Stomach smooth muscle (tissue), 2 donors: ENCODE results near the gene ROBO2.

ENCODE experiments used
- H3K27ac ChIP-seq: one replicate; pipeline ENCODE4 v1.7.0; 2013; ENCODE audit warnings: mild to moderate bottlenecking, low read length, inconsistent platforms
- H3K27me3 ChIP-seq, 2 donors: one replicate each; pipeline ENCODE4 v1.7.0; 2013; ENCODE audit warnings: low read length in 2 of 2; ENCODE audit not compliant: insufficient read depth in 2 of 2, control insufficient read depth in 1 of 2
- H3K36me3 ChIP-seq, 2 donors: one replicate each; pipeline ENCODE4 v1.7.0; 2013; ENCODE audit warnings: low read length in 2 of 2; ENCODE audit not compliant: control insufficient read depth in 2 of 2, insufficient read depth in 2 of 2
- H3K4me1 ChIP-seq: one replicate; pipeline ENCODE4 v1.7.0; 2013; ENCODE audit warnings: low read length; ENCODE audit not compliant: control insufficient read depth, insufficient read depth
- H3K4me3 ChIP-seq, 2 donors: one replicate each; pipeline ENCODE4 v1.7.0; 2013; ENCODE audit warnings: low read length in 2 of 2
- H3K9ac ChIP-seq, 2 donors: one replicate each; pipeline ENCODE4 v1.7.0; 2013; ENCODE audit warnings: low read length in 2 of 2, mild to moderate bottlenecking in 1 of 2
- H3K9me3 ChIP-seq, 2 donors: one replicate each; pipeline ENCODE4 v1.7.0; 2013; ENCODE audit warnings: low read length in 2 of 2; ENCODE audit not compliant: control insufficient read depth in 2 of 2
- donor health status: healthy.
- donor health status: Pancreatic carcinoma.

Gene ROBO2

DNA sequence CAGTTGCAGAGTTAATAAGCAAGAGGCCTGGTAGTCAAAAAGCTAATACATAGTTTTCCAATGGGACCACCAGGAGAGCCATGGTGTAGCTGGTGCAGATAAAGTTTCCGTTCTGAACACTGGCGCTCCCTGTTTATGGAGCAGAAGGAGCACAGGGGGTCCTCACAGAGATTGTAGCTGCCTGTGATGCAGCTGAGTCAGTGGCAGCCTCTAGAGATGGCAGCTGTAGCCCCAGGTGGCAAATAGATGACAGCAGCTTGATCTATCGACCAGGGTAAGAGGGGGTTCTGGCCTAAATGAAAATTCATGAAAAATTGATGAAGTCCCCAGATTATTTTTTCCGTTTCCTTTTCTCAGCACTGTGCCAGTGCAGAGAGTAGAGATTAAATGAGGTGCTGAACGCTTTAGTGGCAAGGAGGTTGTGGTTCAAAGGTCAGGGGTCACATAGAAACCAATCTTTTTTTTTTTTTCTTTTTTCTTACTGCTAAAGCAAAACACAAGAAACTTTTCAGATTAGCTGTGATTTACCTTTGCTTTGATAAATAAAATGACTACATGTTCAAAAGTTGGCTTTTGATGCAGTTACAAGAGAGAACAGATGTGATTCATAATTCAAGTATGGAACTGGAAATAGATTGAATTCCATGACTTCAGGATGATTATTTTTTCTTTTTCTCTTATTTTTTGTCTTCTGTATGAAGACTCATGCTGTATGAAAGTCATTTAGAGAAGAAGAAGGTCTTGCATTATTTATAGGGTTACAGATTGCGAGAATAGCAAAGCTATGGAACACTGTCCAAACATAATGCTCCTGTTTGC is 63.3 kb downstream of the ROBO2 start:
- no peaks in the 10 kb centered on the region for H3K4me1 ChIP-seq
- no peak overlapping the region for H3K9ac ChIP-seq
- H3K27me3 ChIP-seq = no peaks in the 10 kb centered on the region
- no peaks in the 10 kb centered on the region for H3K36me3 ChIP-seq
- no peak overlapping the region for H3K4me3 ChIP-seq
- no peaks in the 10 kb centered on the region for H3K9me3 ChIP-seq
- no peak overlapping the region for H3K27ac ChIP-seq

DNA sequence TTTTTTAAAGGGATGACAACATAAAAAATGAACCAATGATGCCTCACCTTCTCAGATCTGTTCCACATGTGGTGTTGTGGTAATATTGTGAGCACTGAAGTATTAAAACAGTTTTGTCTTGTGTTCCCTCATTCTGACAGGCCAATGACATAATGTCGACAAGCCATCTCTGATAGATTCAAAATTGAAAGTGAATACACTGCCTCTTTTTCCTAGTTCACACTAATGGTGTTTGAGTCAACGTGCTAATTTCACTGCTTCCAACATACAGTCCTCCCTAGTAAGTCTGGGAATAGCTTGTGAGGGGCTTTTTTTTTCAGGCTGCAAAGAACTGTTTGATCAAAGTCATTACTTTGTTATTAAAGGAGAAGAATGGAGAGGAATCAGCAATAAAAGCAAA is 82.8 kb downstream of the ROBO2 start:
- Histone ChIP-seq H3K27ac (no peak overlapping the region), H3K4me1 (no peaks in the 10 kb centered on the region), H3K9me3 (no peaks in the 10 kb centered on the region), H3K27me3 (no peaks in the 10 kb centered on the region), H3K36me3 (no peaks in the 10 kb centered on the region), H3K4me3 (no peak overlapping the region), H3K9ac (no peak overlapping the region)

DNA sequence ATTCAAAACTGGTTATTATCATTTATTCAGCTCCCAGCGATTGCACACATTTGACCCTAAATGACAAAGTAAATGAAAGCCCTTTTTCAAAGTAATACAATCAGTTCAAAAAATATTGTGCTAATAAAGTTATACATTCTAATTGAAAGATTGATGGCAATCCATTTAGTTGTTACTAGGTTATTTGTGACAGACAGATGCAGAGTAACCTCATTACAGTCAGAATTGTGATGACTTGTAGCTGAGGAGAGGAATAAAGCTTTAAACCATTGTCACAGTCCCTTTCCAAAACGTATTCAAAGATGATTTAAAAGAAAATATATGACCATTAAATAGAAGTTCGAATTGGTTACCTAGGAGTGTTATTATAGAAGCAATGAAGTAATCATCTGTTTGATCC is 86.1 kb downstream of the ROBO2 start:
- no peak overlapping the region for H3K4me3 ChIP-seq
- H3K27ac ChIP-seq = no peak overlapping the region
- H3K27me3 ChIP-seq = no peaks in the 10 kb centered on the region
- H3K9me3 ChIP-seq = no peaks in the 10 kb centered on the region
- no peaks in the 10 kb centered on the region for H3K36me3 ChIP-seq
- no peaks in the 10 kb centered on the region for H3K4me1 ChIP-seq
- H3K9ac ChIP-seq = no peak overlapping the region

DNA sequence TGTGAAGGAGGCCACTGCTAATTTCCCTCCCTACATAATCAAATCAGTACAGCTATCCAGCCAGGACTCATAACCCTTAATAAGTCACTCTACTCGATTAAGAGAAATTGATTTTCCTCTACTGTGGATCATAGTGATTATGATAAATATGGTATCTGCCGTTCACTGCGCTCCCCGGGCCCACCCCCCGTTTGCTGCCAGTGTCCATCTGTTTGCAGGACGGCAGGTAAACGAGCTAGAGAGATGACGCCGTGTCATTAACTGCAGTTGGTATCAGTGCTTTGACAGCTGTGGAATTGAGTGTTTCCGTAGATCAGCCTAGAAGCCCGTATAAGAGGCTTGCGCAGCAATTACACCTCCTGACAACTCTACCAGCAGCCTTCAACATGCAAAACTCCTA is 94.9 kb downstream of the ROBO2 start:
- no peak overlapping the region for H3K9ac ChIP-seq
- H3K27ac ChIP-seq = no peak overlapping the region
- H3K27me3 ChIP-seq = no peaks in the 10 kb centered on the region
- peaks cover 0 to 4% of the 10 kb centered on the region in 2 donors for H3K9me3 ChIP-seq
- H3K4me3 ChIP-seq = no peak overlapping the region
- H3K36me3 ChIP-seq = no peaks in the 10 kb centered on the region
- H3K4me1 ChIP-seq = no peaks in the 10 kb centered on the region

DNA sequence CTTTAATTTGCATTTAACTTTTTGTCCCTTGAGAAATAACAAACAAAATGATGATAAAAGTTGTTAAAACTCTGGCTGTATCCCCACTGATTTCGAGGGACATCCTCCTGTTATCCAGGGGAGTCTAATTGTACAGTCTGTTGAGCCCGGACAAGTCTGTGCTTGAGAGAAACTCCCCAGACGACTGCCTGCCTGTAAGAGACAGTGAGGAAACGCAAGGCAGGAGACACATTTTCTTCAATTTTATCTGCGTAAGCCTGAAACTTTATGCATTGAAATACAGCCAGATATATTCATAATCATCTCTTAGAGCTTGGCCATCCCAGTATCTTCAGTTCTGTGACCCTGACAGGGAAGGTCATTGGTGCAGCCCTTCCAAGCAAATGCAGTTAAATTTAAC is 97.7 kb downstream of the ROBO2 start:
- Histone ChIP-seq H3K4me1 (no peaks in the 10 kb centered on the region), H3K9ac (no peak overlapping the region), H3K4me3 (no peak overlapping the region), H3K36me3 (no peaks in the 10 kb centered on the region), H3K27ac (no peak overlapping the region), H3K9me3 (peaks cover 0 to 4% of the 10 kb centered on the region in 2 donors), H3K27me3 (no peaks in the 10 kb centered on the region)

DNA sequence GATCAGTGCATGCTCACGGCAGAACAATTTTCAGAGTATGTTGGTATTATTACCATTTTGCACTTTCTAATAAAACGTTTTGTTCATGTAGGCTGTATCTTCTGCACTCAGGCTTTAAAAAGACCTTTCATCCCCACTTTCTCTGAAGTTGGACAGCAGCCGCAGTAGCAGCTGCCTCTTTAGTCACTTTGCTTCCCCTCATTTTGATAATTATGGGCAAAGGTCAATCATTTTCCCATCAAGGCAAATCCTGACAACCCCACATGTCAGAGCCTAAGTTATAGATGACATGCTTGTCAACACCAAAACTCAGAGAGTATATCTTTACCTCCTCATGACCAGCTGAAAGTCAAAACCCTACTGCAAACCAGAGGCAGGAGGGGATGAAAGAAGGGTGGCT is 99.7 kb downstream of the ROBO2 start:
- no peaks in the 10 kb centered on the region for H3K27me3 ChIP-seq
- H3K9me3 ChIP-seq = peaks cover 0 to 4% of the 10 kb centered on the region in 2 donors
- H3K4me1 ChIP-seq = no peaks in the 10 kb centered on the region
- no peak overlapping the region for H3K27ac ChIP-seq
- H3K36me3 ChIP-seq = no peaks in the 10 kb centered on the region
- H3K4me3 ChIP-seq = no peak overlapping the region
- H3K9ac ChIP-seq = no peak overlapping the region

DNA sequence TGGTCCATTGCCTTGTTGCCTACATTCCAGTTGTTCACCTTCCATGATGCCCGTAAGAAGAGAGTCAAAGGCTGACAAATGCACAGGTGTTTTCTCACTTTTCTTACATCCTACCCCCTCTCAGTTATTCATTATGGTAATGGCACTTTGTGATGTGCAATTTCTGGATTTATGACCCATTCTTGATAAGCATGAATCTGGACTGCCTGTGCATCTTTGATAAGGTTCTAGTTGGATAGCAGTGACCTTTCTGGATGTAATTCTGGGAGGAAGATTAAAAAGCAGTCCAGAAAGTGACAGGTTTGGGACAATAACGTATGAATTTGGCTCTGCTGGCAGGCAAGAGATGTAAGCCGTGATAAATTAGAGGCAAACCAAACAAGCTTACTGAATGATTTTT is 101.5 kb downstream of the ROBO2 start:
- no peak overlapping the region for H3K27ac ChIP-seq
- no peaks in the 10 kb centered on the region for H3K4me1 ChIP-seq
- no peaks in the 10 kb centered on the region for H3K27me3 ChIP-seq
- H3K9ac ChIP-seq = no peak overlapping the region
- no peak overlapping the region for H3K4me3 ChIP-seq
- no peaks in the 10 kb centered on the region for H3K9me3 ChIP-seq
- H3K36me3 ChIP-seq = no peaks in the 10 kb centered on the region

DNA sequence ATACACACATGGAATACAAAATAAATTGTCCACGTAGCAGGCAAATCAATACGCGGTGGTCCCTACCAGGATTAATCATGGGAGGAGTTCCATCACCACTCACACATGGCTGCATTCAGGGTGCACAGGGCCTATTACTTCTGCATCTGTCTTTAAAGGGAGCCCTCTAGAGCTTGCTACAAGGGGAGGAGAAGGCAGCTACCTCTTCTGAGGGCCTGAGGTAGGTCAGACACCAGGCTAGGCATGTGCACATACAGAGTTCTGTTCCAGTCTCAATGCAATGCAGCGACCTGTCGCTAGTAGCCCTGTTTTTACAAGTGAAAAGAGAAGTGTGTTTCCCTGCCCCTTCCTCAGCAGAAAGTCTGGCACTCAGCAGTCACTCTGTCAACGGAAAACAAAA is 102.7 kb downstream of the ROBO2 start:
- no peak overlapping the region for H3K9ac ChIP-seq
- H3K4me3 ChIP-seq = no peak overlapping the region
- H3K27ac ChIP-seq = no peak overlapping the region
- H3K4me1 ChIP-seq = no peaks in the 10 kb centered on the region
- H3K27me3 ChIP-seq = no peaks in the 10 kb centered on the region
- H3K36me3 ChIP-seq = no peaks in the 10 kb centered on the region
- no peaks in the 10 kb centered on the region for H3K9me3 ChIP-seq

DNA sequence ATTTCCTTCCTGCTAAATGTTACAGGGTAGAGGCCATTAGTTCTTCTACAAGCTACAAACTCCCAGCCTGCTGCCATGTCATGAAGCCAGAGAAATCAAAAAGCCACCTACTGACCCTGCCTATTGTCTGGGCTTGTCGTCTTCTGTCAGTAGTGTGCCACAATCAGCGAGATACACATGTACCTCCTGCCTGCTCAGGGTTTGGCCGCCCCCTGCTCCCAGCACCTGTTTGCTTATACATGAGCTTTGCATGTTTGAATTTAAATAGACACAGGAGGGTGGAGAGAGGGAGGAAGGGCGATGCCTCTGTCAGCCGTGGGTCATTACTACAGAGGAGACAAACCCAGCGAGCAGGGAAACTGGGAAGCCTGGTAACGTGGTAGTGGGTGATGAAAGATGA is 106.1 kb downstream of the ROBO2 start:
- H3K36me3 ChIP-seq = no peaks in the 10 kb centered on the region
- H3K27me3 ChIP-seq = no peaks in the 10 kb centered on the region
- no peak overlapping the region for H3K27ac ChIP-seq
- no peak overlapping the region for H3K4me3 ChIP-seq
- H3K9me3 ChIP-seq = no peaks in the 10 kb centered on the region
- H3K4me1 ChIP-seq = no peaks in the 10 kb centered on the region
- no peak overlapping the region for H3K9ac ChIP-seq

DNA sequence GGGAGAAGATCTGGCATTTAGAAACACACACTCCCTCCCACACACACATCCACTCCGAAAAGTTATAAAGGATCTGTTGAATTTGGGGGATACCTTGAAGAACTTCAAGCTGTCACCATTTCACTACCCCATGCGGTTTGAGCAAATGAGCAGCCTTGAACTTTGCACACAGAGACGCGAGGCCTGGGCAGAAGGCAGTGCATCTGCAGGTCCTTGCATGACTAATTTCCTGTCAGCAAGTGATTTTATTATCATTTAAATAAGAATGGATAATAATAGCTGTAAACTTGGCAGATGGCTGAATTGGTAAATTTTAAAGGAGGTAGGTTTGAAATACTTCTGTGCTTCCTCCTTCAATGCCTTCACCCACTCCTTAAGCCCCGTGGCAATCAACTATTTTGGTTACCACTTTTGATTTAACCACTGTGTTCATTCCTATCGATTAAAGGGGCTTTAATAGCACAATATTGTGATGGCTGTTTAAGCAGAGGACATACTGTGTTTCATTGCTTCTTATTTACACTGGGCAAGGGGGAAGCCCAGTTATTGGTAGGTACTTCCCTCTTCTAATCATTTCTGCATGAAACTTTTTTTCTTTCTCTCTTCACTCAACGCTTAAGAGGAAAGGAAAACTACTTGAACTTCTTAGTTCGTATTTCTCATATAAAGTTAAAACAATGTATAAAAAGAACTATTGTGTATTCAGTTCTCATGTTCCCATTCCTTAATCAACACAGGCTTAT is 108.1 kb downstream of the ROBO2 start:
- Histone ChIP-seq H3K9me3 (no peaks in the 10 kb centered on the region), H3K27me3 (no peaks in the 10 kb centered on the region), H3K36me3 (no peaks in the 10 kb centered on the region), H3K9ac (no peak overlapping the region), H3K27ac (no peak overlapping the region), H3K4me1 (no peaks in the 10 kb centered on the region), H3K4me3 (no peak overlapping the region)

DNA sequence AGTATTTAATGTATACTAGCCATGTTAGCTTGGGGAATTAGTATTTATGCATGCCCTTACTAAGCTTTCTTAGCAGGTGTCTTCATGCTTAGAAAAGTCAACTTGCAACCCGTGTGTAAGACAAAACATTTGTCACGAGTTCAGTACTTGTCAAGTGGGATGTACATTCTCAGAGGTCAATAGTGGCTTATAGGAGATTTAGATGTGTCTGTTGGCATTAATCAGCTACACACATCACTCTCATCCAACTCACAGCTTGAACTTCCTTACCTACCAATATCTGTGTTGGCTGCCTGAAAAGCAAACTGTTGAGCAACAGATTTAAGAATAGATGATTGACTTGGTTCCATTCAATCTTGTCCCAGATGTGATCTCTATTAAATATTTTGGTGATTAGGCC is 109.5 kb downstream of the ROBO2 start:
- H3K27ac ChIP-seq = no peak overlapping the region
- no peaks in the 10 kb centered on the region for H3K4me1 ChIP-seq
- H3K9me3 ChIP-seq = no peaks in the 10 kb centered on the region
- H3K36me3 ChIP-seq = no peaks in the 10 kb centered on the region
- H3K4me3 ChIP-seq = no peak overlapping the region
- H3K27me3 ChIP-seq = no peaks in the 10 kb centered on the region
- no peak overlapping the region for H3K9ac ChIP-seq
